Dermis lymphatic vessel endothelial cell (primary cell): ENCODE results near the gene CTAGE8. TPM values are rescaled to one million over a fixed set of nuclear protein-coding genes. Genes with fewer than 3 reads are reported as not detected.

Source experiments
- total RNA-seq: library from RNA; depleted of rRNA; stranded (reverse); fragments of >200 nt; gene quantifications from 2 replicates; pipeline ENCODE4 v1.2.1, GENCODE V29; 2014

CTAGE8 gene
- total RNA-seq, result not detected in 2 replicates

GRCh38 chr7:144269188-144269587 lies at the start of gene CTAGE8:
Gene CTAGE8 (minus strand): TSS chr7:144269288. CDS start chr7:144269250, 38 bp downstream.

GRCh38 chr7:144311872-144312469 lies 42.9 kb upstream of the CTAGE8 start, which contains the start of gene OR2A1:
Gene OR2A1 (plus strand): TSS chr7:144312419. CDS start chr7:144318125, 5,706 bp downstream.

DNA sequence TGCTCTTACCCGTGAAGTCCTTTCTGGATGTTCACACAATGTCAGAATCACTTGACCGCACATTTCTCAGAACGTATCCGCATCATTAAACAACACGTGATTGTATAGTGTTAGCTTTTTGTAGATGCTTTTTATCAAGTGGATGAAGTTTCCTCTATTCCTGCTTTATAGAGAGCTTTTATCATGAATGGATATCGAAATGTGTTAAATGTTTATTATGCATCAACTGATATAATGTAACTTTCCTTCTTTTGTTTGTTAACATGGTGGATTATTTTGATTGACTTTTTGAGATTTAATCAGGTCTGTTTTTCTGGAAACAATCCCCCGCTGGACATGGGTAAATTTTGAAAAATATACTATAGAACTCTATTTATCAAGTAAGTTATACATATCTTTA lies 4.4 kb downstream of the CTAGE8 start, which contains the start of gene OR2A7:
OR2A7 (minus strand) TSS at position 101 of the 400 bp plus-strand sequence. CDS start 5,164 bp downstream, outside the sequence.

GRCh38 chr7:144239365-144239764 lies 29.7 kb downstream of the CTAGE8 start, which contains the start of gene OR2A42:
Gene OR2A42 (minus strand): TSS chr7:144239605. CDS start chr7:144232843, 6,762 bp downstream.

Other genes with a start within 250 kb of the CTAGE8 start
- gene OR2A5, start 220.3 kb downstream of the CTAGE8 start, total RNA-seq, result not detected in 2 replicates
- gene OR2A25, start 199.5 kb downstream of the CTAGE8 start, total RNA-seq, result not detected in 2 replicates
- not detected in 2 replicates for gene OR2A12, start 183.0 kb downstream of the CTAGE8 start, total RNA-seq
- not detected in 2 replicates for gene OR2A2, start 159.7 kb downstream of the CTAGE8 start, total RNA-seq
- not detected in 2 replicates for gene OR2A14, start 146.1 kb downstream of the CTAGE8 start, total RNA-seq
- gene CTAGE4, start 85.8 kb downstream of the CTAGE8 start, total RNA-seq, result 0.09 TPM in 1 of 2 replicates, not detected in the other
- under 0.01 and 0.43 TPM in 2 replicates for gene ARHGEF35, start 73.5 kb downstream of the CTAGE8 start, total RNA-seq
- not detected in 2 replicates for gene OR2A42, start 29.7 kb downstream of the CTAGE8 start, total RNA-seq
- not detected in 2 replicates for gene OR2A7, start 4.5 kb downstream of the CTAGE8 start, total RNA-seq
- under 0.01 TPM in 1 of 2 replicates, not detected in the other for gene OR2A1, start 43.1 kb upstream of the CTAGE8 start, total RNA-seq
- 0.11 and 0.34 TPM in 2 replicates for gene ARHGEF5, start 86.1 kb upstream of the CTAGE8 start, total RNA-seq
- not detected in 2 replicates for gene NOBOX, start 134.4 kb upstream of the CTAGE8 start, total RNA-seq